Measurements from ENCODE around the gene ESYT3.
A peak's percentile ranks its signal among the peaks of the same experiment; 100 is the strongest.

Gene ESYT3, protein sequence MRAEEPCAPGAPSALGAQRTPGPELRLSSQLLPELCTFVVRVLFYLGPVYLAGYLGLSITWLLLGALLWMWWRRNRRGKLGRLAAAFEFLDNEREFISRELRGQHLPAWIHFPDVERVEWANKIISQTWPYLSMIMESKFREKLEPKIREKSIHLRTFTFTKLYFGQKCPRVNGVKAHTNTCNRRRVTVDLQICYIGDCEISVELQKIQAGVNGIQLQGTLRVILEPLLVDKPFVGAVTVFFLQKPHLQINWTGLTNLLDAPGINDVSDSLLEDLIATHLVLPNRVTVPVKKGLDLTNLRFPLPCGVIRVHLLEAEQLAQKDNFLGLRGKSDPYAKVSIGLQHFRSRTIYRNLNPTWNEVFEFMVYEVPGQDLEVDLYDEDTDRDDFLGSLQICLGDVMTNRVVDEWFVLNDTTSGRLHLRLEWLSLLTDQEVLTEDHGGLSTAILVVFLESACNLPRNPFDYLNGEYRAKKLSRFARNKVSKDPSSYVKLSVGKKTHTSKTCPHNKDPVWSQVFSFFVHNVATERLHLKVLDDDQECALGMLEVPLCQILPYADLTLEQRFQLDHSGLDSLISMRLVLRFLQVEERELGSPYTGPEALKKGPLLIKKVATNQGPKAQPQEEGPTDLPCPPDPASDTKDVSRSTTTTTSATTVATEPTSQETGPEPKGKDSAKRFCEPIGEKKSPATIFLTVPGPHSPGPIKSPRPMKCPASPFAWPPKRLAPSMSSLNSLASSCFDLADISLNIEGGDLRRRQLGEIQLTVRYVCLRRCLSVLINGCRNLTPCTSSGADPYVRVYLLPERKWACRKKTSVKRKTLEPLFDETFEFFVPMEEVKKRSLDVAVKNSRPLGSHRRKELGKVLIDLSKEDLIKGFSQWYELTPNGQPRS

DNA sequence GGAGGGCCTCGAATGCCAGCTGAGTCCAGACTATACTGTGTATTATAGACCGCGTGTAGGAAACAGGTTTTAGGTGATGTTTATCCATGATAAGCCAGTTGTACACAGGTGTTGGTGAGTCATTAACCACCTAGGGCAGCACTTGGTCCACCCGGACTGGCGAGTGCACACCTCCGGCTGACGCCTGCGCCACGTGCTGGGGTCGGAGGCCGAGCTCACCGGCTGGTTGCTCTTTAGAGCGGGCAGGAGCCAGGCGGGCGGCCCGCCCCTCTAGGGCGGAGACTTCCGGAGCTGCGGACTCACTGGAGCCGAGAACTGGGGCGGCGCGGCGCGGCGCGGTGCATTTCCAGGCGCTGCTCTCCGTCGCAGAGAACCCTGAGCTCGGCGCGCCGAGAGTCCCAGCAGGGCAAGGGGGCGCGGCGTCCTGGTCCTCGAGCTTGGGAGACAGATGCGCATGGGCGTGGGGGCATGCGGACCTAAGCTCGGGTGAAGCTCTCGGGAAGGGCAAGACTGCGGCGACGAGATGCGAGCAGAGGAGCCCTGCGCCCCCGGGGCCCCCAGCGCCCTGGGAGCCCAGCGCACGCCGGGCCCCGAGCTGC, at the start of gene ESYT3:
Gene ESYT3 (plus strand): TSS at position 341 of the 599 bp plus-strand sequence. CDS start 183 bp downstream, at position 524.
- DNase-seq, result peak; percentile 29

DNA sequence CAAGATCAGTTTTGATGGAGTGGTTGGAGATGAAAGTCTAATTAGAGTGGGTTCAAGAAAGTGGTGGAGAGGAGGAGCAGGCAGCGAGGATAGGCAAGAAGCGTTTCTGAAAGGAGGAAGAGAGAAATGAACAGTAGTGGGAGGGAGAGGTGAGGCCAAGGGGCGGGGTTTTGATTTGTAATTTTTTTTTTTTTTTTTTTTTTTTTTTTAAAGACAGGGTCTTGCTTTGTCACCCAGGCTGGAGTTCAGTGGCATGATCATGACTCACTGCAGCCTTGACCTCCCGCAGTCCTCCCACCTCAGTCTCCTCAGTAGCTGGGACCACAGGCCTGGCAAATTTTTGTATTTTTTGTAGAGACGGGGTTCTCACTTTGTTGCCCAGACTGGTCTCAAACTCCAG, 49.4 kb upstream of the ESYT3 start:
- no peak for DNase-seq

DNA sequence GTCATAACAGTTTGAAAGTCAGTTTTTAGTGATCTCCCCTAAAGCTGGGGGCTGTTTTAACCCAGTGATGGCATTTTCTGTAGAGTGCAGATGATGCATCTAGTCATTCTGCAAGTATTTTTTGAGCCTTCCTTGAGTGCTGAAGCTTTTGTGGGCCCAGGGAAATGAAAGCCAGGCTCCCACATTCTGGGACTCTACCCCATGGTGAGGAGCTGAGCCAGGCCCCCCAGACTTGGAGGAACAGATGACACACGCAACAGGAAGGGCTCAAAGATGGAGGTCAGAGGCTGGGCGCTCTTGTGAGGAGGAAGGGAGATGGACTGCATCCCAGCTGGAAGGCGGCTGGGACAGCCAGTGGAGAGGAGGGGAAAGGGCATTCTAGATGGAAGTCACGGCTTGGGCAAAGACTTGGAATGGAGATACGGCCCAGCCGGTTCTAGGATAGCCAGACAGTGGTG, 45.2 kb upstream of the ESYT3 start:
- no peak for DNase-seq

DNA sequence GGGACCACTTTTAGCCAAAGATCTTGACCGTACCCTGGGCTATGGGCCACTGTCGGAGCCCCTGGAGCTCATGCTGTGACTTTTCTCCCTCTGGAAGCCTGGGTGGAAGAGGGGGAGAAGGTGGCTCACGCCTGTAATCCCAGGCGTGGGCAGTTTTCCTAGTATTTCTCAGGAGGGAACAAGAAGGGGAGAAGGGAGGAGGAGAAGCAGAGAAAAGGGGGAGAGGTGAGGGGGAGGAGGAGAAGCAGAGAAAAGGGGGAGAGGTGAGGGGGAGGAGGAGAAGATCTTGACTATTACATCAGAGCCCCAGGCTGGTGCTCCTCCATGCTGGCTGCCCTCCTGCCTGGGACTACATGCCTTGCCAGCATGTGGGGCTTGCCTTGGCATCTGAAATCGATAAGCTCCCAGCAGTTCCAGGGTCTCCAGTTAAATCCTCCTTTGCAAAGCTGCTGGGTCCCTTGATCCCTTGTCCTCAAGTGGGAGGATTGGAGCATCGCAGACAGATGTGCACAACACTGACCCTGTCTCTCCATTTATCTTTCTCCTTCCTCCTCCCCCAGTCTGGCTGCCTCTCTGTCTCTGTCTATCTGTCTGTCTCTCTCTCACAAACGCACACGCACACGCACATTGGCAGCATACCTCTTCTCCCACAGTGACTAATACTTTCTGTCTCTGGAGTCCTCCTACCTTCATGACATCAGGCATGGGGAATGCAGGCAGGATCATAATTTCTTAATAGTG, 44.4 kb upstream of the ESYT3 start:
- DNase-seq, result no peak

DNA sequence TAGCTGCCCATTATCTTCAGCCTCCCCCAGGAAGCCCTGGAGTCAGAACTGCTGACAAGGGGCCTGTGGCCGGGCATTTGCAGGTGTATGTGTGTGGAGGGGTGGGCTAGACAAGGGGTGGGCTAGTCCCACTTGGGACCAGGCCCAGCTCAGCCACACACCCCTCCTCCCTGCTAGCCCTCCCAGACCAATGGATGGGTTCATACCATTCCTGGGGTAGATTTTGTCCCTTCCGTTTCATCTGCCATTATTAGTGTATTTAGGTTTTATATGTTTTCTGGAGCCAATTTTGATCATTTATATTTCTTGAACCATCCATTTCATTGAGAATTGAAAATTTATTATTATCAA, 43.9 kb upstream of the ESYT3 start:
- no peak for DNase-seq

DNA sequence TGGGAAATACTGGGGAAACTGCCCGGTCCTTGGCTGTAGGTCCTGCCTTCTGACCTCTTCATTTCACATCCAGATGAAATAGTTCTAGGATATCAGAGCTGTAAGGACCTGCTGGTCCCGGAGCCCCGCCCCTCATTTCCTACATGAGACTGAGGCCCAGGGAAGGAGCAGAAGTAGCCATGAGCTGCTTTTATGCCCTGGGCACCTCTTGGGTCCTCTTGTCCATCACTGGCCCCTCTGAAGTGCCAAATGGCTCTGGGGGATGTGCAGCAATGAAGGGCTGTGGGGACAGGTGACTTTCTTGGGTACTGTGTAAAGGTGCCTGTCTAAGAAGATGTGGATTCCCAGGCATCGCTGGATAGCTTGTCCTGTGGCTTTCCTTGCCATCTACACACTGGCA, 40.3 kb upstream of the ESYT3 start:
- DNase-seq, result no peak

DNA sequence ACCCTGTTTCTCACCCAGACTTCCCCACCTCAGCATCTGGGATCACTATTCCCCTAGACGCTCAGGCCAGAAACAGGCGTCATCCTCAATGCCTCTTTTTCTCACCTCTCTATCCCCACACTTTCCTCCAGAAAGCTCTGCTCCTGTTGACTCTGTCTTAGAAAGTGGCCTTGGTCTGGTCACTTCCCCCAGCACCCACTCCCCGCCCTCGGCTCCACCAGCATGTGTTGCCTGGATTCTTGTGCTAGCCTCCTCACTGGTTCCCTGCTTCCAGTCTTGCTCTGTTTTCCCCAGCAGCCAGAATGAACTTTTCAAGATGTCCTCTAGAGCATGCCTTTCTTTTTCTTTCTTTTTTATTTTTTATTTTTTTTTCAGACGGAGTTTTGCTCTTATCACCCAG, 39.7 kb upstream of the ESYT3 start:
- no peak for DNase-seq

DNA sequence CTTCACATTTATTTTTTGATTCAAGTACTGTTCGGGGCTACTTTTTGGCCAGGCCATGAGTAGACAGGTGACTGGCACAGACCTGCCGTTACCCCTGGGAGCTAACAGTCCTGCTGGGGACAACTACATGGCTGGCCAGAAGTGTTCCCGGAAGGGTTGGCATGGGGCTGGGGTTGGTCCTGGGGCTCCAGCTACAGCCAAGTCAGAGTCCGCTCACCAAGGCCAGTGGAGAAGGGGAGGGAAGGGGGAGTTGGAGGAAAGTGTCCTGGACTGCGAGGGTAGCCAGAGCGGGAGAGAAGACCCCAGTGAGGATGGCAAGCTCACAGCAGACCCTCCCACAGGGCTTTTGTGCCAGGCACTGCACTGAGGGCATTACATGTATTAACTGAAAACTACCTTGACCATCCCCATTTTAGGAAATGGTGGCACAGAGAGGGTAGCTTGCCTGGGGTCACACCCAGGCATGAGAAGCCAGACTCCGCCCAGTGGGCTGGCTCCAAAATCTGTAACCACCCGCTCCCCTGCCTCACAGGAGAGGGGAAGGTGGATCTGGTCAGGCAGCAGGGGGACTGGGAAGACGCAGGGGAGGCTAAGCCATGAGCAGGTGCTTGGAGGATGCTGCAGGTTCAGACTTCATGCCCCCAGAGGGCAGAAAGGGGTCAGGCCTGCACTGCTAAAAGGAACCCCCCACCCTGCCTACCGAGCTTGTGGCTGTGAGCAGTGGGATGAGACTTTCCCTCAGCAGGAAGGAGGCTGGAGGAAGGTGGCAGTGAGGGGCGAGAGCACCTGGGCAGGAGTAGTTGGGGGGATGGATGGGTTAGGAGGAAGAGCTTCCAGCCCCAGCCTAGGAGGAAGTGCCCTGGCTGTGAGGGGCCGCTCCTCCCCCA, 38.3 kb upstream of the ESYT3 start:
- DNase-seq, result no peak

DNA sequence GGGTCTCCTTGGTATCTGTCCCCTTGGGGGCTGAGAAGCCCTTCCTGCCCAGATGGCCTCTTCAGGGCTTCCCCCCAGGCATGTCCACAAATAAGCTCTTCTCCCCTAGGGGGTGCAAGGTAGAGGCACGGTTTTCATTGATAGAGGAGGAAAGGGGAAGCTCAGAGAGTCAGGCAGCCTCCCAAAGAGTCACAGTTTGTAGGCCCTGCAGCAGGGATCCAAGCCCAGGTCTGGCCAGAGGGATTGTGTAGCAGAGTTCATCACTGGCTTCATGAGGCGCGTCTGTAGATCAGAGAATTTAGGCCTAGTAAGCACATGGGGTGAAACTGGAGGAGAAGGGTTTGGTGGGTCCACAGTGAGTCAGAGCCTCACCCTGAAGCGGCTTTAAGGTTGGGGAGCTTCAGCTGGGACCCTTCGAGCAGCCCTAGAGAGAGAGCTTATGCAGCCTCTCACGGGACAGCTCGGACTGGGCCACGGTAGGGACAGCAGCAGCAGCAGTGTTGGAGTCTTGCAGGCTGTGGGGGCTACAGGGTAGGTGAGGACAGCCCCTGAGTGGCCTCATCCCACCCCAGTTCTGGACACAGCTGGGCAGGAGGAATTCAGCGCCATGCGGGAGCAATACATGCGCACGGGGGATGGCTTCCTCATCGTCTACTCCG, 37.5 kb upstream of the ESYT3 start:
- DNase-seq, result no peak

DNA sequence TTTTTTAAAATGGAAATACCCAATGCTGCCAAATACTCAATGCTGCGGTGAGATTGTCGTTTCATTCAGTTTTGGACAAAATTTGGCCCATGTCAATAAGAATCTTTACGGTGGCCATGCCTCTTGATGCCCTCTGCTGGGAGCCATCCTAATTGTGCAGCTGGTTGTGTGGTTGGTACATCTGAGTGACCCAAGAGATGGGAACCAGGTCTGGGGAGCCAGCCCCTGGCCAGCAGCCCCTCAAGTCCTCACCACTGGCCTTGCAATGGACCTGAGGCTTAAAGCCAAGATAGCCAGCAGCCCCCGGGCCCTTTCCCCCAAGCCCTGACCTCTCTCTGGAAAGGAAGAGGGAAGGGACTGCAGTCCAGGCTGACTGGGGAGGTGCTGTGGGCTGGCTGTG, 36.4 kb upstream of the ESYT3 start:
- no peak for DNase-seq

DNA sequence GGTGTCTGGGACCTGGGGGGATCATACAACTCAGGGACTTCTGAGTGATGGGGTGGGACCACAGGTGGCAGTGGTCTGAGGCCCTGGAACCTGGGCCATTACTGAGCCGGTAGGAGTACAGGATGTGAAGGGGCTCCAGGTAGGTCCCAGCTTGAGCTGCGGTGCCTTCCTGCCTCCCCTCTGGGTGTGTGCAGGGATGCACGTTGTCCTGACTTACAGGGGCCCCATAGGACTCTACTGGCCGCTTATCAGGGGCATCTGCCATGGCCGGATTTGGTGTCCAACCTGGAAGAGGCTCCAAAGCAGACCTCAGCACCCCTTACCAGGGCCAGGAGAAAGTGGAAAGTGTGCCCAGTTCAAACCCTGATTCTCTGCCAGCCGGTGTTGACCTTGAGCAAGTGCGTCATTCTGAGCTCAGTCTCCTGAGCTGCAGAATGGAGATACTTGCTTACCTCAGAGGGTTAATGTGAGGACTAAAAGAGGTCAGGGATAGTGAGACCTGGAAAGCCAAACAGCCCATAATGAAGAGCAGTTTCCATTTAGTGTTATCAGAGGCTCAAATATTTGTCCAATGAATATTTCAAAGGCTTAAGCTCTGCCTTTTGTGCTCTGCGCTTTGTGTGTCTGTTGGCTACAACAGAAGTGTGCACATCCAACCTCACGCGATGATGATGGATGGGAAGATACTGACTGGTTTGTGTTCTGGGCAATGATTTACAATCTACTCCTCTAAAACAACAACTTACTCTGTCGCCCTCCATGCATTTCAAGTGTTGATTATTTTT, 35.4 kb upstream of the ESYT3 start:
- no peak for DNase-seq

DNA sequence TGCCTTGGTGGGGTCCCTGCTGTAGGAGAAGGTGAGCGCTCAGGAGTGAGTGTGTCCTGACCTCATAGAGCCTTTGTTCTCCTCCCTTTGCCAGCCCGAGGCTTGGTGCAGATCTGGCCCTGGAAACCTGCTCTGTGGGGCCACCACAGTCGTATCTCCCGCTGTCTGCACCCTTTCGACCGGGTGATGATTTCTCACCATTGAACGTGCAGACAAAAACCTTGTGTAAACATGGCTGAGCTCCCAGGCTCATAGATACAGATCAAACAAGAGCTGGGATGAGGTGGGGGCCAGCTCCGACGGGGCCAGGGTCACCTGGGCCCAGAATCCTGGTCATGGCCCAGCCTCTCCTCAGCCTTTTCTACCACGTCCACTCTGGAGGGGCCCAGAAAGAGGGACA, 34.6 kb upstream of the ESYT3 start:
- DNase-seq, result no peak

DNA sequence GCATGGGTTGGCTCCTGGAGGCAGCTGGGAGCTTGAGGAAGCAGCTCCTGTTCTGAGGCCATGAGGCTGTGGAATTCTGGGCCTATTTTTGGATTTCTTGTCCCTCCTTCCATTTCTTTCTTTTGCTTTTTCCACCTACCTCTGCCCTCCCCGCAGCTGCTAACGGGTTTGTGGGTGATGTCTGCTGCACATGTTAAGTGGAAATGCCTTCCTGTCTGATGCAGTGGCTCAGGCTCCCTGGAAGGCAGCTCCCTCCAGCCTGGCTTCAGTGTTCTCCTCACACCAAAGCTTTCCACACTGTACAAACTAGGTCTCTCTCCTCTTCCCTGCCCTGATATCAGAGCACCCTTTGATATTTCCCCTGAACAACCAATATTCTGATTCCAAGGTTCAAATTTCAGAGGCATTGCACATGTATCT, 33.8 kb upstream of the ESYT3 start:
- no peak for DNase-seq

DNA sequence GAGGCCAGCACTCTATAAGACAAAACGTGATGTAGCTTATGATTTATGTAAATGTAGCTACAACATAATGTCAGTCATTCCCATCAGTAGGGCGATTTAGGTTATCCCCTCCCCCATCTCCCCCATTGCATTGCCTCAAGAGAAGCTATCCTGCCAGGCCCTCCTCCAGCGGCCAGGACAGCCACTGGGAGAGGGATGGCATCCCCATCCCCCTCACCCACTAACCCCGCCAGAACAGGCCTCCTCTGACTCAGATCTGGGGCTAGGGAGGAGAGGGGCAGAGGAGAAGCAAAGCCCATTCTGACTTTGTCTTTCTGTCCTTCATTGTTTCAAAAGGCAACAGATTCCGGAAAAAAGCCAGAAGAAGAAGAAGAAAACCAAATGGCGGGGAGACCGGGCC, 32.6 kb upstream of the ESYT3 start:
- no peak for DNase-seq

DNA sequence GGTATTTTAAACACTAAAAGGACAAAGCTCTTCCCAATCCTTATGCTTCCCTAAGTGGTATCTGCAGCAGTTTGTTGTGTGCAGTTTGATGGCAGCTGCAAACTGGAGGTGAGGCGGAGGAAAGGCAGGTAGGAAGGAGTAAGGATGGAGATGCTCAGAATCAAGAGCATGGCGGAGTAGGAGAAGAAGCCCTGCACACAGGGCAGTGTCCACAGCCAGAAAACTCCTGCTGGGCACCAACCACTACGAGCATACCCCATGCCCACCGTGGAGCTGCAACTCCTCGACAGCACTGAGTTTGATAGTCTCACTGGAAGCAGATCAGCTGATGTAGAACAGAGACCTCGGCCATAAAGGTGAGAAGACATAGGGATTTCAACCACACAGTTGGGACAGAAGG, 30.3 kb upstream of the ESYT3 start:
- no peak for DNase-seq

DNA sequence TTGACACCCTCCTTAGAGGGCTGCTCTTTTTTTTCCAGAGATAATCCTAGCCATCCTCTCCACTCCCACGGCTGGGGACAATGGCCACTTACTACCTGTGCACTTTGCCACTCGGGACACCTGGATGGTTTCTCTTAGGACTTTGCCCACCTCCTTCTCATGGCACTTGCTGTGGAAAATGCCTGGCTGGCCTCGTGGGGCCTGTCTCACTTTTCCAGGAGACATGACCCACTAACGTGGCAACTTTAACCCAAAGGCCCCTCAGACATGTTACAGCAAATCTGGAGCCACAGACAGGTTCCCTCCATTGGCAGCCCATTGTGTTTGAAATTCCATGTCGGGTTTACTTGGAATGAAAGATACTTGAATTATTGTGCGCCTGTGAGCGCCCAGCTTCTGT, 29.4 kb upstream of the ESYT3 start:
- DNase-seq, result no peak

DNA sequence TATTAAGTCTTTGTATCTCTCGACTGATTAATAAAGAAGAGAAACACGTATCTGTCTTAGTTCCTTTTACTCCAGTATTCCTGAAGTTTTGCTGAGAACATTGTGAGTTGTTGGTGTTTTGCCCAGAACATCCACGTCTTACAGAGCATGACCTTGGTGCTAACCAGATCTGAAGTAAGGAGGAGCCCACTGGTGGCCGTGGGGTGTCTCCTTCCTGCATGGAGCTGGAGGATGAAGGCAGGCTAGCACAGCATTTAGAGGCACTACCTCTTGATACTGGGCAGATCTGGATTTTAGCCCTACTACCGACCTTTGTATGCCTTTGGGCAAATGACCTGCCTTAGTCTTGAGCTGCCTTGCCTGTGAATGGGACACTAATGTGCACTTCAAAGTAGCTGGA, 28.9 kb upstream of the ESYT3 start:
- no peak for DNase-seq

DNA sequence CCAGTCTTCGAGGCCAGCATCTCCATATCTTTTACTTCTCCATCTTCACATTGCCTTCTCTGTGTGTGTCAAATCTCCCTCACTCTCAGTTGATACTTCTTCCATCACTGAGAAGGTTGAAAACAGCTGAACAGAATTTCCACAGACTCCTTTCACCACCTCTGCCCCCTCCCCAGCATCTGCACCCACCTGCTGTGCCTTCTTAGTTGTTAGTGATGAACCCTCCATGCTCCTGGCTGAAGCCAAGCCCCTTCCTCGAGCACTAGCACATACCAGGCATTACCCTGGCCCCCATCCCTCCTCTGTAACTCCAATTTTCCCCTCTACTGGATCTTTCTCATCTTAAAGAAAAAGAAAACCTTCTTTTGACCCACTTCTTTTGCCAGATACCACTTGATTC, 27.8 kb upstream of the ESYT3 start:
- DNase-seq, result no peak

DNA sequence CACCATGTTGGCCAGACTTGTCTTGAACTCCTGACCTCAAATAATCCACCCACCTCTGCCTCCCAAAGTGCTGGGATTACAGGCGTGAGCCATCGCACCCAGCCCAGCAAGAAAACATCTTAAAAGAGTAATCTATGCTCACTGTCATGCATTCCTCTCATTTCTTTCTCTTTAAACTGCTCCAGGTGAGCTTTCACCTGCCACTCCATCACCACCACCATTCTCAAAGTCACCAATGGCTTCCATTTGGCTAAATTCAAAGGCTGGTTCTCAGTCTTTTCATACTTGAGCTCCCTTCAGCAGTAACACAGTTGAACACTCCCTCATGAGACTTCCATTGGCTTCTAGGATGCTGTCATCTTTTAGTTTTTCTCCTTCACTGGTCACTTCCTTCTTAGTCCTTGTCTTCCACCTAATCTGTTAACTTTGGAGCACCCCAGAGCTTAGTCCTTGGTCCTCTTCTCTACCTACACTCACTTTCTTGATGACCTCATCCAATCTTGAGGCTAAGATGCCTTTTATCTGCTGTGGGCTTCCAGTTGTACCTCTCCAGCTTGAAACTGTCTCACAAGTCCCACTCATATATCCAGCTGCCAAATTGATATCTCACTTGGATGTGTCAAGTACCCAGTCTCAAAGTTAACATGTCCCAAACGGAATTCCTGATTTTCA, 27.0 kb upstream of the ESYT3 start:
- no peak for DNase-seq

Measured in CD4-positive, alpha-beta T cell treated with Interleukin-10 for 1 hour (primary cell).